GM19193 (cell line): ENCODE measurements around the gene CSNK1A1.

Source experiments
- POLR2A ChIP-seq: IDR thresholded peaks from 4 replicates; pipeline ENCODE4 v1.6.1; 2011; ENCODE audit not compliant: insufficient read depth, insufficient read length; ENCODE audit errors: extremely low read depth

The CSNK1A1 gene

DNA sequence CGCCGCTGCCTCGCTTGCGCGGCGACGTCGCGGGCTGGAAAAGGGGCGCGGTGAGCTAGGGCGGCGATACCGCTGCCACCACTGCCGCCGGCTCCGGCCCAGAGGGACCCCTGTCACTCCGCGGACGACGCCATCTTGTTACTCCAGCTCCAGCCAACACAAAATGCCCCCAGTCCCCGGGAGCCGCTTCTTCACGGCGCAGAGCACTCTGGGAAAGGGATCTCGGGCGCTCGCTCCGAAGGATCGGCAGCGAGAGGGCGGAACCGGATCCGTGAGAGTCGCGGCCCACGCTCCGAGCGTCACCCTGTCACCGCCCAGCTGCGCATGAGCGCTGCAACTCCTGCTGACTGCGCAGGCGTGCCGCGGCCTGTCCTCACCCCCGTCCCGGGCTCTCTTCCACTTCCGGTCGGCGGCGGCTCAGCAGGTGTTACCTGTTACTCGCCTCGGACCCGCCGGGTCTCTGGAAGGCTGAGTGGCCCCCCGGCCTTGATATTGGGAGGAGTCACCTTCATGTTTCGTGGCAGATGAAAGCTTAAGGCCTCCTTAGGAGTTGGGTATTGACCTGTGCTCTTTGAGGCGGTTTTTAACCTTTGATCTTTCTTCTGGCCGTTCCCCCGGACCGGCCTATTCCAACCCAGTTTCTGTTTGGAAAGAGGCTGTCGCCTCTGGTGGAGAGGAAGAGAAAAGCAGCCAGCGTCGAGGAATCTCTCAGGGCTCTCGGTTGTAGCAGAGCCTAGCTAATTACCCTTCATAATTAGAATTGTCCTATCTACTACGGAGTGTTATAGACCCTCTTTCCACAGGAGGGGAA is at the start of gene CSNK1A1:
CSNK1A1 (minus strand) TSS at position 213 of the 811 bp plus-strand sequence. CDS start 475 bp downstream, outside the sequence.
- TF ChIP-seq POLR2A: peak; percentile 96

DNA sequence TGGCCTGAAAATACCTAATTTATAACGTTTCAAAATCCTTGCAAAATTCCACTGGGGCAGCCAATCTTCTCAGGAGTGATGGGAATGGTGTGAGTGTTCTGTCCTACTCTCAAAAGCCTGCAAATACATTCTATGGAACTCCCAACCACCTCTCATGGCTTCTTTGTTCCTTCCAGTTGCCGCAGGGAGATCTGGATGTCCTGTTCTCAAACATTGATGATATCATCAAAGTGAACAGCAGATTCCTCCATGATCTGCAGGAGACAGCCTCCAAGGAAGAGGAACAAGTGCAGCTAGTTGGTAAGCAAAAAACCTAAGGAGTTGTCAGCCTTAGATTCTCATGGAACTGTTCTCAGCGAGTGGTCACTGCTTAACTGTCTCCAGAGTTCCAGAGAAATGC is 49.7 kb upstream of the CSNK1A1 start:
- TF ChIP-seq POLR2A: no peak

DNA sequence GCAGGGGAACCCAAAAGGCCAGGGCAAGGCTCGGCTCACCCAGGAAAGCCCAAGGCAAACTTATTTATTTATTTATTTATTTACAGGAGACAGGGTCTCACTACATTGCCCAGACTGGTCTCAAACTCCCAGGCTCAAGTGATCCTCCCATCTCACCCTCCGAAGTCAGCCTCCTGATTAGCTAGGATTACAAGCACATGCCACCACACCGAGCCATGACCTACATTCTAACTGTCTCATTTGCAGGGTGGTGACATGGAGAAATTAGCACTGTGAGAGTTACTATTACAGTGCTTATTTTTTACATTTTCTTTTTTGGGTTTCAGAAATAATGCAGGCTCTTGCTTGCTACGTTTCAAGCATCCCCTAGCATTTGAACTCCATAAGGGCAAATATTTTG is 48.1 kb upstream of the CSNK1A1 start:
- no peak for TF ChIP-seq POLR2A

DNA sequence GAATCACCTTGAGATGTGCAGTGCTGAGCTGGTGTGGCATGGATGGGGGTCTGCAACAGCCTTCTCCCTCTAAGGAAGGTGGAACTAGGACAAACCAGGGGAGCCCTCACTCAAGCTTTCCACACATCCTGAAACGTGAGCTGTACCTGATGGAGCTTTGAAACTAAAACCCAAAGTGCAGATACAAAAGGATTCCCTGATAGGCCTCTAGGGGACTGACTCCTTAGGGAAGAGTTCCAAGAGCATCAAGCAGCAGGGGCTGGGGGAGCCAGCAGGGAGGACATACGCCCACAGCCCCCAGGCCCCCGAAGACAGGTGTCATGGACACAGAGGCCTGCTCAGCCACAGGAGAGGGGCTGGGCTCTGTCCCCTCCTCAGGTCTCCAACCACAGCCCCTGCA is 47.7 kb upstream of the CSNK1A1 start:
- no peak for TF ChIP-seq POLR2A

DNA sequence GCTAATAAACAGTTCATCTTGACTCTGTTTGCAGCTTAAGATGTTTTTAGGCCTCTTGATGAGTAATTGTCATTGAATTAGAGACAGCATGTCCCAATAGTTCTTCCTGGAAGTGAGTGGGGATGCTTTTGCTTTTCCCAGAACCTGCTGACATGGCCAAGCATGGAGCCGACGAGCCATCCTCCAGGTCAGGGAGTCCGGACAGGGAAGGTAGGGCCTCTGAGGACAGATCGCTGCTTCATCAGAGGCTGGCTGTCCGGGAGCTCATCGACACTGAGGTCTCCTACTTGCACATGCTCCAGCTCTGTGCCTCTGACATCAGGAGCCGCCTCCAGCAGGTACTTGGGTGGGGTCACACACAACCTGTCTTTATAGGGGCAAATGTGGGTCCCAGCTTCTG is 46.4 kb upstream of the CSNK1A1 start:
- no peak for TF ChIP-seq POLR2A

DNA sequence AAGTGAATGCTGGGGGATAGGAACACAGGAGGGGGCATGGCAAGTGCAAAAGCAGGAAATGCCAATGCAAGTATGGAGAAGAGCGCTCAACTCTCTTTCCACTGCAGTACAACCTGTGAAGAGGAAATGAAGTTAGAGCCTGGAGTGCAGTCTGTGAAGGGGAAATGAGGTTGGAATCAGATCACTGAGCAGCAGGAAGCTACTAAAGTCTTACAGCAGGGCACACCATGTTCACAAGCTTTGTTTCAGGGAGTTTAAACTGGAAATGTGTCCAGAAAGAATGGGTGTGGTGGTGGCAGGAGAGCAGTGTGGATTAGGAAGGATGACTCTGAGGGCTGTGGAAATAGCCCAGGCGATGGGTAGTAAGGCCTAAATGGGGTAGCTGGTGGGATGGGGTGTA is 45.5 kb upstream of the CSNK1A1 start:
- no peak for TF ChIP-seq POLR2A

DNA sequence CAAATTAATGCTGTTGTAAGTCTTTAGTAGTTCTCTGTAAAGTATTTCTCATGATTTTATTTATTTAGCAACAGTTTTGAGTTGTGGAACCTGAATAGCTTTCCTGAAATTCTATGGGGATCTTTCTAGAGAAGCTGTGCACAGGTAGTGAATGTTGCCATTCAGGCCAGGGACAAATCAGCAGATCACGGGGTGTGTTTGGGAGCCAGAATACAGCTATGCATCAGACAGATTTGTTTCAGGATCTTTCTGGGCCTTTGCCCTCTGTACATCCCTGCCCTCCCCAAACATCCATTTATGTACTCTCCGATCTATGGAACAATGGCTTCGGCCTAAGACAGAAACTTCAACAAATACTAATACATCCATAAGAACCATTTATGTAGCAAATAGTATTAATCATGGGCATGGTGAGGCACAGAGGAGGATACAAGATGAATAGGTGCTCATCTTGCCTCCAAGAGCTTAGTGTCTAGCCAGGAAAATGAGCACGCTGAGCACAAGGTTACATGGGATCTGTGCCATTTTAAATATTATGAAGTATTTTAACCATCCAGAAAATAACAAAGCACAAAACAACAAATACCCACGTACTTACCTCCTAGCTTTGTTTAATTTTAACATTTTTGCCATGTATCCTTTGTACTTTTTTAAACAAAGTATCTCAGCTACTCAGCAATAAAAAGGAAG is 43.1 kb upstream of the CSNK1A1 start:
- no peak for TF ChIP-seq POLR2A

DNA sequence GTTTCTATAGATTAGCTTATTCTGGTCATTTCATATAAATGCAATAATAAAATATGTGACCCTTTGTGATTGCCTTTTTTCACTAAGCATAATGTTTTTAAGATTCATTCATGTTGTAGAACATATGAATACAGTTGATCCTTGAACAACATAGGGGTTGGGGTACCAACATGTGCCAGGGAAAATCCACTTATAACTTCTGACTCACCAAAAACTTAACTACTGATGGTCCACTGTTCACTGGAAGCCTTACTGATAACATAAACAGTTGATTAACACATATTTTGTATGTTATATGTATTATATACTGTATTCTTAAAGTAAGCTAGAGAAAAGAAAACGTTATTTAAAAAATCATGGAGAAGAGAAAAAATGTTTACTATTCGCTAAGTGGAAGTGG is 42.1 kb upstream of the CSNK1A1 start:
- TF ChIP-seq POLR2A: no peak

DNA sequence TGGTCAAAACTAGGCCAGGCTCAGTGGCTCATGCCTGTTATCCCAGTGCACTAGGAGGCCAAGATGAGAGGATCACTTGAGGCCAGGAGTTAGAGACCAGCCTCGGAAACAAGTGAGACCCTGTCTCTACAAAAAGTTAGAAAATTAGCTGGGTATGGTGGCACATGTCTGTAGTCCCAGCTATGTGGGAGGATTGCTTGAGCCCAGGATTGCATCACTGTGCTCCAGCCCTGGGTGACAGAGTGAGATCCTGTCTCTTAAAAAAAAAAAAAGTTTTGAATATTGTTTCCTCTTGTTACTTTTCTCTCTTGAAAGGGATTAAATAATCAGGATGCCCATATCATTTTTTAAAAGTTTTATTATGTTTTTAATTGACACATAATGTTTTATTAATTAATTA is 37.7 kb upstream of the CSNK1A1 start:
- TF ChIP-seq POLR2A: no peak

DNA sequence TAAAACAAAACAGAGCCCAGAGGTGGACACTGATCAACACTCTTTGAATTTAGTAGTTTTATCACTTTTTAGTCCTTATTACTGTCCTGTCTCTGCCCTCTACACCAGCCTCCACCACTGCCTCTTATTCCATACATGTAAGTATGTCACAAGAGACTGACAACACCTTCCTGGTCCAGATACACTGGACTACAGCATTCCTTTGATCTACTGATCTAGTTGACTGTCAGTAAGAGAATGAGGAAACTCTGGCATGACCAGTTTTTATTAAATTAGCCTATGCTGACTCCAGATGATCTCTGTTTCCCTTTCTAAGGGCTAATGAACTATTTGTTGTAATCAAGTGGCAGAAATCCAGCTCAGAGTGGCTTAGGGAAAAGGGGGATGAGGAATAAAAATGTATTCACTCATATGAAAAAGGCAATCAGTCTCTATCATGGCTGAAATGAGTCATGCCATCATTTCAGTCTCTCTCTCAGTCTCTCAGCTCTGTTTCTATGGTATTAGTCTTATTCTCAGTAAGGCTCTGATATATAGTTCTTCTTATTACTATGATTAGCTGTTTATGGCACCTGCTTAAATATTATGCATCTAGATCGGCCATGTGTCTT is 35.6 kb upstream of the CSNK1A1 start:
- no peak for TF ChIP-seq POLR2A

DNA sequence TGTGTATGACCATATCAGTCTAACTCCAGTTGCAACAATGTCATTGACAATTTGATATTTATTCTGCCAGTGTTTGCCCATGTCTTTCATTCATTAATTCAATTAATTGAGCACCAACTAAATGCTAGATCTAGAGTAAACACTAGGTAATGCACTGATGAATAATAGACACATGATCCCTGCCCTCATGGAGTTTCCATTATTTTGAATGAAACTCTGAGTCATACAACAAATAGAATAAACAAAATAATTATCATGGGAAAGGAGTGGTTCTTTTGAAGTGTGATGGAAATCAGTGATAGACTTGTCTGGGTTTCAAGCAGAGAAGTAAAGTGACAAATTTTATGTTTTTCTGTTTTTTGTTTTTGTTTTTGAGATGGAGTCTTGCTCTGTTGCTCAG is 34.7 kb upstream of the CSNK1A1 start:
- no peak for TF ChIP-seq POLR2A

DNA sequence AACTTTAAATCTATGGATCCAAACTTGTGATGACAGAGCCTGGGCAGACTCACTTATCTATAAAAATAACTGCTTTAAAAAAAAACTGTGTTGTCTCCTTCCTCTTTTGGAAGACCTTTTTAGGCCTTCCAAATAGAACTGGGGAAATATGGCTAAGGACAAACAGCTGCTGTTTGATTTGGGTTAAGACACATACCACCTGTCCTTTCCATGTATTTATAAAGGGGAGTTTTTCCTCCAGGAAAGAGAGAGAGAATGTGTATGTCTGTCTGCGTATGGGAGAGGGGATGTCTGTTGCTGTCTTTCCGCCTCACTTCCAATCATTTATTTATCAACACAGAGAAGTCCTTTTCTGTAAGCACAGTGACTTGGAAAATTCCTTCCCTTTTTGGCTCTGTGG is 32.9 kb upstream of the CSNK1A1 start:
- TF ChIP-seq POLR2A: no peak

DNA sequence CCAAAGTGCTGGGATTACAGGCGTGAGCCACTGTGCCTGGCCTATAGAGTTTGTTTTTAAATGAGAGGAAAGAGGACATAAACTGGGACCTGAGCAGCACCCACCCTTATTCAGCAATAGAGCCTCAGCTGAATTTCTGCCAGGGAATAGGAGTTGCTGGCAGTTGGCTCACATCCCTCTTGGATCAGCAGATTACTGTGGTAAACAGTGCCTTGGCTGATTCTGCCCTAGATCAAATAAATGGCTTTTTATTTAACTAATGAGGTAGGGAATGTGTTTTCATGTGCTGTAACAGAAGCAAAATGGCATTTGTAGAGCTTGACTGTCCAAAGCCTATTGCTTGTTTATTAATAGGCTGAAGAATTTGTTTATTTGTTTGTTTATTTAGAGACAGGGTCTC is 32.2 kb upstream of the CSNK1A1 start:
- no peak for TF ChIP-seq POLR2A

DNA sequence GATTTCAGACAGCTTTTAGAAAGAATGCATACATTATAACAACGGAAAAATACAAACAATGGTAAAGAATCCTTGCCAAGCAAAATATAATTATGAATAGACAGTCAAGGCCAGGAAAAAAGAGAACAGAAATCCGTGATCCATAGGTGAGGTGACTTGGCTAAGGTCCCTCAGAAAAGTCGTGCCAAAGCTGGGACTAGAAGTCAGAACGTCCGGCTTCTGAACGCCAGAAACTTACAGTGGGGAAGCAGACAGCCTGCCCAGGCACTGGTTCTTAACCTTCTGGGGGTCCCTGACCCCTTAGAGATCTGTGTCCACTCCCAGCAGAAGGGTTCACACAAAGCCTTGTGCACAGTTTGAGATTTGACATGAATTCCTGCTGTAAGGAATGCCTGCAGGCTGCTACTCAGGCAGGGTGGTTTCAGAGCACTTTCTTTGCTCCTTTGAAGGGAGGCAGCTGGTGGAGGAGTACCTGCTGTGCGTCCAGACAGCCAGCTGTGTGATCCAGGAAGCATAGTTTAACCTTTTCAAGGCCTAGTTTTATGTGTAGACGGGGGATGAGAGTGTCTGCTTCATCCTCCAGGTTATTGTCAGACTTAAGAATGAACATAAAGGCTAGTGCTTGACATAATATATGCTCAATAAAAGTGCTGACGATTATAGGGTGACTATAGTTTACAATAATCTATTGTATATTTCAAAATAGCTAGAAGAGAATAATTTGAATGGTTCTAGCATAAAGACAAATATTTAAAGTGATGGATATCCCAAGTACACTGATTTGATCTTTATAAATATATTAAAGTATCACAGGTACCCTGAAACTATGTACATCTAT is 30.9 kb upstream of the CSNK1A1 start:
- TF ChIP-seq POLR2A: no peak
